VCaP (cell line): ENCODE results near the gene TMEM37.

Source experiments
- H3K27ac ChIP-seq: fragments of 450-650 bp; 2 replicates; pipeline ENCODE4 v1.5.1; 2017
- TF ChIP-seq, protein P1 (sequence below): fragments of 450-650 bp; conservative IDR thresholded peaks from 2 replicates; pipeline ENCODE4 v1.5.1; 2017; ENCODE audit warnings: mild to moderate bottlenecking, moderate library complexity

TMEM37 gene

DNA sequence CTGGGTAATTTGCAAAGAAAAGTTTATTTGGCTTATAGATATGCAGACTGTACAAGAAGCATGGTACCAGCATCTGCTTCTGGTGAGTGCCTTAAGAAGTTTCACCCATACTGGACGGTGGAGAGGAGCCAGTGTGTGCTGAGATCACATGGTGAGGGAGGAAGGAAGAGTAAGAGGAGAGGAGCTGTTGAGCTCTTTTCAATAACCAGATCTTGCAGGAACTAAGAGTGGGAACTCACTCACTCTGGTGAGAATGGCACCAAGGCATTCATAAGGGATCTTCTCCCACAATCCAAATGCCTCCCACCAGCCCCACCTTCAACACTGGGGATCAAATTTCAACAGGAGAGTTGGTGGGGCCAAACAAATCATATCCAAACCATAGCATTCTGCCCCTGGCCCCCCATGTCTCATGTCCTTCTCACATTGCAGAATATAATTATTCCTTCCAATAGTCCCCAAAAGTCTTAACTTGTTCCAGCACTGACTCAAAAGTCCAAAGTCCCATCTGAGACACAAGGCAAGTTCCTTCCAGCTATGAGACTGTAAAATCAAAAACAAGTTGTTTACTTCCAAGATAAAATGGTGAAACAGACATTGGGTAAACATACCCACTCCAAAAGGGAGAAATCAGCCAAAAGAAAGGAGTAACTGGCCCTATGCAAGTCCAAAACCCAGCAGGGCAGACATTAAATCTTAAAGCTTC lies 11.7 kb upstream of the TMEM37 start:
- H3K27ac ChIP-seq = no peak overlapping the region
- TF ChIP-seq, protein P1, sequence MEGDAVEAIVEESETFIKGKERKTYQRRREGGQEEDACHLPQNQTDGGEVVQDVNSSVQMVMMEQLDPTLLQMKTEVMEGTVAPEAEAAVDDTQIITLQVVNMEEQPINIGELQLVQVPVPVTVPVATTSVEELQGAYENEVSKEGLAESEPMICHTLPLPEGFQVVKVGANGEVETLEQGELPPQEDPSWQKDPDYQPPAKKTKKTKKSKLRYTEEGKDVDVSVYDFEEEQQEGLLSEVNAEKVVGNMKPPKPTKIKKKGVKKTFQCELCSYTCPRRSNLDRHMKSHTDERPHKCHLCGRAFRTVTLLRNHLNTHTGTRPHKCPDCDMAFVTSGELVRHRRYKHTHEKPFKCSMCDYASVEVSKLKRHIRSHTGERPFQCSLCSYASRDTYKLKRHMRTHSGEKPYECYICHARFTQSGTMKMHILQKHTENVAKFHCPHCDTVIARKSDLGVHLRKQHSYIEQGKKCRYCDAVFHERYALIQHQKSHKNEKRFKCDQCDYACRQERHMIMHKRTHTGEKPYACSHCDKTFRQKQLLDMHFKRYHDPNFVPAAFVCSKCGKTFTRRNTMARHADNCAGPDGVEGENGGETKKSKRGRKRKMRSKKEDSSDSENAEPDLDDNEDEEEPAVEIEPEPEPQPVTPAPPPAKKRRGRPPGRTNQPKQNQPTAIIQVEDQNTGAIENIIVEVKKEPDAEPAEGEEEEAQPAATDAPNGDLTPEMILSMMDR = no peak

DNA sequence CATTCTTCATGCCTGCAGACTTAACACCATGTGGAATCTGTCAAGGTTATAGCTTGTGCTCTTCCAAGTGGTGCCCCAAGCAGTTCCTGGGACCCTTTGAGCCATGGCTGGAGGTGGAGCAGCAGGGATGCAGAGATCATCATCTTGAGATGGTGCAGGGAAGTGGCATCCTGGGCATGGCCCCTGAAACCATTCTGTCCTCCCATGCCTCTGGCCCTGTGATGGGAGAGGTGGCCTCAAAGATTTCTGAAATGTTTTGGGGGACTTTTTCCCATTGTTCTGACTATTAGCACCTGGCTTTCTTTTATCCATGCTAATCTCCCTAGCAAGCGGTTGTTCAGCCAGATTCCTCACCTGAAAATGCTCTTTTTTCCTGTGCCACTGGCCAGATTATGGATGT lies 10.3 kb upstream of the TMEM37 start:
- TF ChIP-seq, protein P1 = no peak
- no peak overlapping the region for H3K27ac ChIP-seq

DNA sequence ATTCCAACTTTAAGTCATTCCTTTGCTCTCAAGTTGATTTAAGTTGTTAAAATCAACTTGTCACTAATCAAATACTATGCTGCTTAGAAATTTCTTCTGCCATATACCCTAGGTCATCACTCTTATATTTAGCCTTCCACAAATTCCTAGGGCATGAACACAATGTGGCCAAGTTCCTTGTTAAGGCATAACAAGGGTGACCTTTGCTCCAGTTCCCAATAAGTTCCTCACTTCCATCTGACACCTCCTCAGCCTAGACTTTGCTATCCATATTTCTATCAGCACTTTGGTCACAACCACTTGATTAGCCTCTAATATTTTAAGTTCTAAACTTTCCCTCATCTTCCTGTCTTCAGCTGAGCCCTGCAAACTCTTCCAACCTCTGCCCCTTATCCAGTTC lies 9.9 kb upstream of the TMEM37 start:
- TF ChIP-seq, protein P1 = no peak
- no peak overlapping the region for H3K27ac ChIP-seq

DNA sequence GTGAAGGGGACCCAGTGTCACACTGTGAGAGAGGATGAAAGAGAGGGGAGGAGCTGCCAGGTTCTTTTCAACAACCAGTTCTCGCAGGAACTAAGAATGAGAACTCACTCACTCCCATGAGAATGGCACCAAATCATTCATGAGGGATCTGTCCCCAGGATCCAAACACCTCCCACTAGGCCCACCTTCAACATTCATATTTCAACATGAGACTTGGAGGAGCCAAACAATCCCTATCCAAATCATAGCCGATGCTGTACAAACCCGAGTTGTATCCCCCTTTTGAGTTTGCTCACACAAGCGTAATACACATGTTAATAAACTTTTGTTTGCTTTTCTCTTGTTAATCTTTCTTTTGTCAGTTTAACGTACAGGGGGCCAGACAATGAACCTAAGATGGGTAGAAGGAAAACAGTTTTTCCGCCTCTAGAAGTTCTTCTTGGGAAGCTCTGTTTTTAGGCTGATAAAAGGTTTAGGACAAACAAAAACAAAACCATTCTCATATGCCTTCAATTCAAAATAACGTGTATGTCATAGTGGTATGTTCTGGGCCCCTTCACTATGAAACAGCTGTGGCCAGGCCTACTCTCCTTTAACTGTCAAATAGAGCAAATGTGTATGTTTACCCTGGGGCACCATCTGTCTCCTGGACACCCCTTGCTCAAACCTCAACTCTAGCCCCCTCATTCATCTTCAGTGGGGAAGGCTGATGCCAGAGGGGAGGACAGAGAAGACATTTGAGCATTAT lies 9.1 kb upstream of the TMEM37 start:
- TF ChIP-seq, protein P1 = no peak
- H3K27ac ChIP-seq = no peak overlapping the region

DNA sequence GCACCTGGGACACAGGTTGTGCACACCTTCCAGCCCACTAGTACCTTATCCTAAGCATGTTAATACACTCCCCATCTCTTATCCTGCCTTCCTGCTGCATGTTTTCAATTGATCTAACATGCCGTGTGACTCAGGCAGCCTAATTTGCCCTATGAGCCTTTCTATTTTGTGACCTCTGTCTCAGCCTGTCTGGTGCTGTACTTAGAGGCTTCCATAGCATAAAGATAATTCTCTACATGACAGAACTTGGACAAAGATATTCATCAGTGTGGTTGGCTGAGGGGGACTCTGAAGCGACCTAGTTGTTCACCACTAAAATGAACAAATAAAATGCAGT lies 8.6 kb upstream of the TMEM37 start:
- no peak overlapping the region for H3K27ac ChIP-seq
- TF ChIP-seq, protein P1 = no peak

DNA sequence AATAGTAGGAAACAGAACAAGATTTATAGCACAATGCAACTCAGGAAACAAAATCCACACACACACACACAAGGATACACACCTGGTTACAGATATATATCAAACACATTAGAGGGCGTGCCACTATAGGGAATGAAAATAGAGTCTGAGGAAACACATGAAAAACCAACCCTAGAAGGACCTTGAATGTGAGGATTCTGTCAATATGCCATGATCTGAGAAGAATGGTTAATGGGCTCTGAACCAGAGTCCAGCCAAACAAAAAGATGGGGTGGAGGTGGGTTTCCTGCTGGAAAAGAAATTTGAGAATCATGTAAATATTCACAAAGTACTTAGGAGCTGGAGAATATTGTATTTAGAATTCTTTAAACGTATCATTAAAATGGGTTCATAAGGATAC lies 7.8 kb upstream of the TMEM37 start:
- TF ChIP-seq, protein P1 = no peak
- H3K27ac ChIP-seq = no peak overlapping the region

DNA sequence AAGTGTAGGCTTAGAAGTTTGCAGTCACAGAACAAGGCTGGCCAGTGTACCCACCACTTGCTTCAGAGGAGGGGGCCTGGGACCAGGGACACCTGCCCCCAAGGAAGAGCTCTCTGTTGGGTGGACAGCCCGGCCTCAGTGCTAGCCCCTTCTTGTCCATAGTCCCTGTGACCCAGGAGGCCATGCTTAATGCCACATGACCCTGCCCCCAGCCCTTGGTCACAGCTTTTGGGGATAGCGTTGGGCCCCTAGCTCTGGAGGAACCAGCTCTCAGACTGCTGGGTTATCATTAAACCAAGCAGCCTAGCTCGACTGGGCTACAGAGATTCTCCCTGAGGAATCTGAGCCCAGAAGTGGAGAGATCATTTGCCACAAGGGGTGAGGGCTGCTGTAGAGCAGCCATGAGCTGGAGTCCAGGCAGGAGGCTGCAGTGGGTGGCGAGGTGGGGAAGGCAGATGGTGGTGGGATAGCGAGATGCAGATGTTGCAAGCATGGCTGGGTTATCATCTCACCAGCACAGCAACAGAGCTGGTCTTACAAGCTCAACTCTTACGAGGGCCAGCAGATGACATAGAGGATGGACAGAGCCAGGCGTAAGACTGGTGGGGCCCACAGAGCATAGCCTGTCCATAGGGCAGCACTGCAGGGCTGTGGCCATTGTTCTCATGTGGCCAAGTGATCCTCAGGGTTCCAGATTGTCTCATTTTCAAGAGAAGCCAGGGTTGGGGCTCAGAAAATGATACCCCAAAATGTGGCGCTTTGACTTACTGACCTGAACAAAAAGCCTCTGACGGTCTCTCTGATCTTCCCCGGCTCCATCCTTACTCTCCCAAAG lies 7.2 kb upstream of the TMEM37 start:
- no peak overlapping the region for H3K27ac ChIP-seq
- TF ChIP-seq, protein P1 = no peak
